ENCODE data around the gene TAF4.
"Not testable (repeated sequence)": the region's sequence is repeated elsewhere in the genome, so short reads cannot be mapped to it uniquely, and the experiment has no call there.

Gene TAF4

GRCh38 chr20:61979090-61979489, 86.6 kb downstream of the TAF4 start:
- DNase-seq (ENCODE audit: low read depth in 2 of 2), result no peak

GRCh38 chr20:61978491-61978890, 87.2 kb downstream of the TAF4 start:
- no peak for DNase-seq (ENCODE audit: low read depth in 2 of 2)

- no peak for DNase-seq (ENCODE audit: low read depth in 2 of 2)
Measured at GRCh38 chr20:61977419-61977786, 88.3 kb downstream of the TAF4 start.

- no peak for DNase-seq (ENCODE audit: low read depth in 2 of 2)
Measured at GRCh38 chr20:61976644-61977418, 88.8 kb downstream of the TAF4 start.

GRCh38 chr20:61976263-61976643, 89.4 kb downstream of the TAF4 start:
- DNase-seq (ENCODE audit: low read depth in 2 of 2), result no peak

- DNase-seq (ENCODE audit: low read depth in 2 of 2), result no peak
Measured at GRCh38 chr20:61975407-61976129, 90.1 kb downstream of the TAF4 start.

- no peak for DNase-seq (ENCODE audit: low read depth in 2 of 2)
Measured at GRCh38 chr20:61974357-61974665, 91.4 kb downstream of the TAF4 start.

GRCh38 chr20:61973515-61974356, 91.9 kb downstream of the TAF4 start:
- DNase-seq (ENCODE audit: low read depth in 2 of 2), result no peak

- no peak for DNase-seq (ENCODE audit: low read depth in 2 of 2)
Measured at GRCh38 chr20:61972636-61973508, 92.8 kb downstream of the TAF4 start.

- DNase-seq (ENCODE audit: low read depth in 2 of 2), result not testable (repeated sequence)
Measured at GRCh38 chr20:61971595-61971994, 94.1 kb downstream of the TAF4 start.

- no peak for DNase-seq (ENCODE audit: low read depth in 2 of 2)
Measured at GRCh38 chr20:61970357-61970756, 95.3 kb downstream of the TAF4 start.

- no peak for DNase-seq (ENCODE audit: low read depth in 2 of 2)
Measured at GRCh38 chr20:61969806-61970205, 95.9 kb downstream of the TAF4 start.

- DNase-seq (ENCODE audit: low read depth in 2 of 2), result no peak
Measured at GRCh38 chr20:61968932-61969331, 96.7 kb downstream of the TAF4 start.

- no peak for DNase-seq (ENCODE audit: low read depth in 2 of 2)
Measured at GRCh38 chr20:61968036-61968810, 97.5 kb downstream of the TAF4 start.

GRCh38 chr20:61967300-61967699, 98.4 kb downstream of the TAF4 start:
- no peak for DNase-seq (ENCODE audit: low read depth in 2 of 2)

GRCh38 chr20:61966492-61967244, 99.0 kb downstream of the TAF4 start:
- DNase-seq (ENCODE audit: low read depth in 2 of 2), result no peak

- DNase-seq (ENCODE audit: low read depth in 2 of 2), result no peak
Measured at GRCh38 chr20:61965606-61966491, 99.8 kb downstream of the TAF4 start.

GRCh38 chr20:61964675-61965605, 100.7 kb downstream of the TAF4 start:
- no peak for DNase-seq (ENCODE audit: low read depth in 2 of 2)

All from stimulated activated CD8-positive, alpha-beta memory T cell treated with anti-CD3 and anti-CD28 coated beads, Interleukin-15, amount 100 ng/mL, for 4 hours (primary cell).